ENCODE measurements around the gene CFAP90.
A peak's percentile ranks its signal among the peaks of the same experiment; 100 is the strongest.

The CFAP90 gene

DNA sequence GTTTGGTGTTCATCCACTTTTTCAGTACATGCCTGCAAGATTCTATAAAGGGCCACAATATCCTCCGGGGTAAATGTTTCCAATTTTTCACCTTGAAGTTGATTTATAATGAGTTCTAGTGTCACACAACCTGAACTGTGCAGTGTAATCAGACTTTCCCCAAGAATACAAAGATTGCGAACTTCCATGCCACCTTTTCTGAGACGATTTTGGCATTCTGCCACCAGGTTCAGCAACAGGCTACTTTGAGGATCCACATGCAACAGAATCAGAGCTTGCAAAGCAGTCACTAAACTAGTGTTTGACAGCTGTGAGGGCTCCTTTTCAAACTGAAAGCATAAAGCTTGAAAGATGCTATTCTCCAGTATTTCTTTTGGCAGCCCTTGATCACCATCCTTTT lies 16.3 kb upstream of the CFAP90 start:
- no peak for DNase-seq

- no peak for DNase-seq
These were observed 15.3 kb upstream of the CFAP90 start for GRCh38 chr5:7866196-7866595.

GRCh38 chr5:7857926-7858632 lies 7.1 kb upstream of the CFAP90 start:
- DNase-seq: no peak

DNA sequence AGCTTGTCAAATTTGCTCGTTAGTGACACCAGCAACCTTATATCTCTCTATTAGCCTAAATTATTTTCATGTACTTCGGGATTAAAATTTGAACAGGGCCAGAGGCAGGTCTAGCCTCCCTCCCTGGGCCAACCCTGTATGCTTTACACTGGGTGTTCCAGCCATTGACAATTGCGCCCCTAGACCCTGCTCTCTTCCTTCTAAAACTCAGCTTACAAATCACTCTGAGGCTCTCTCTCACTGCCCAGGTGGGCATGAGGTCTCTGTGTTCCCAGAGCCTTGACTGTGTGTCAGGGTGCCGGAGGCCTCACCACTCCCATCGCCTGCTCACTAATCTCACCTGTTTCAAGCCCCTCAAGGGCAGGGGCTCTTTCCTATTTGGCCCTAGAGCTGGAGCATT lies 6.4 kb upstream of the CFAP90 start:
- DNase-seq: no peak

- DNase-seq: peak; percentile 46
These were observed 5.9 kb upstream of the CFAP90 start for GRCh38 chr5:7856855-7857254.

GRCh38 chr5:7855611-7856010 lies 4.7 kb upstream of the CFAP90 start:
- no peak for DNase-seq

GRCh38 chr5:7852988-7853387 lies 2.1 kb upstream of the CFAP90 start:
- DNase-seq: no peak

- DNase-seq: no peak
These were observed 1.6 kb upstream of the CFAP90 start for GRCh38 chr5:7852542-7852941.

DNA sequence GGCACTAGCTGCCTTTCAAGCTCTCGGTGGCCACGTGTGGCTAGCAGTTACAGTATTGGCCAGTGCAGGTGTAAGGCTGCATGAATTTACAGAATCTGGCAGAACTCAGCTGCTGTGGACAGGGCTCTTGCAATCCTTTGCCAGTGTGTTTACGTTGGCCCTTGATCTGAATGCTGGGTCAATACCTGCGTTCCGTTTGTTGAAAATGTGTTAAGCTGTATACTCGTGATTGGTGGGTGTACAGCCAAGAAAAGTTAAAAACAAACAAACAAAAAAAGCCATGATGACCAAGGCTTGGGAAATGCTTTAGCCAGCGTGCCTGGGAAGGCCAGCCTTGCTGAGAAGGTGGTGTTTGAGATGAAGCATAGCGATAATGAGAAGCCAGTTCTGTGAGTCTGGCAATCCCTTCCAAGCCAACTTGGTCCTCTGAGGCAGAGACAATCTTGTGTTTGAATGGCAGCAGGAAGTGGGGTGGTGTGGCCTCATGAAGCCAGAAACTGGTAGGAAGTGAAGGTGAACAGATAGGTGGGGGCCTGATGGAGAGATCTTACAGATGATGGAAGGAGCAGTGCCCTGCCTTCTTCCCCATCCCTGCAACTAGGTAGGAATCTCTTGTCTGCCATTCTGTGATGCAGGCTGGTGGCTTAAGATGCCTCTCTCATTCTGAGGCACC lies 820 bp upstream of the CFAP90 start:
- no peak for DNase-seq

- no peak for DNase-seq
These were observed 283 bp upstream of the CFAP90 start for GRCh38 chr5:7851240-7851592.

DNA sequence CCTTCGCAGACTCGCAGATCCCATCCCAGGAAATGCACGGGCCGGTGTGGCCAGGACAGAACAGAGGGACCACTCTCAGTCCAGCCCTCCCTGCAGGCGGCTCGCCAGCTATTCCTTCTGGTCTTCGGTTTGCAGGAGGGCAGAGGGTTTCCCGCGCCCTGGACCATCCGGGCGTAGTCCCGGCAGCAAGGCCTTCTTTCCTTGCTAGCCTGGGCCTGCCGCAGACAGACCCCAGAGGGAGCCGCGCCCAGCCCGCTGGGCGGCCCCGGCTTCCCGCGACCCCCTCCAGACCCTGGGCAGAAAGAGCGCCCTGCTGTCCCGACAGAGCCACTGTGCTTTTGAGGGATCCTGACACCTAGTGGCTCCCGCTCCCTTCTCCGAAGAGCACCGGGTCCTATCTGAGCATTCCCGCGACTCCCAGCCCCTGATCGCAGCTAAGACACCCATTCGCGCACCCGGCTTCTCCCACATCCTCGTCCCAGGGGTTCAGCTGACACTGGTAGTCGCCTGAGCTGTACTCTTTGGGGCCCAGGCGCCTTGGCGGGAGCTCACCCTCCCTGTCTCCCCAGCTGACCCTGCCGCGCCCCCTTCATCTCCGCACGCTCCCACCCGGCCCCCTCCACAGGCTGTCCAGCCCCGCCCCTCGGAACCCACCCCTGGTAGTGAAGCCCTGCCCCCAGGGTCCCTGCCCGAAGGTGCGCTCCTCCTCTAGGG lies 1.1 kb downstream of the CFAP90 start:
- DNase-seq: no peak

GRCh38 chr5:7848296-7848695 lies 2.6 kb downstream of the CFAP90 start:
- no peak for DNase-seq

DNA sequence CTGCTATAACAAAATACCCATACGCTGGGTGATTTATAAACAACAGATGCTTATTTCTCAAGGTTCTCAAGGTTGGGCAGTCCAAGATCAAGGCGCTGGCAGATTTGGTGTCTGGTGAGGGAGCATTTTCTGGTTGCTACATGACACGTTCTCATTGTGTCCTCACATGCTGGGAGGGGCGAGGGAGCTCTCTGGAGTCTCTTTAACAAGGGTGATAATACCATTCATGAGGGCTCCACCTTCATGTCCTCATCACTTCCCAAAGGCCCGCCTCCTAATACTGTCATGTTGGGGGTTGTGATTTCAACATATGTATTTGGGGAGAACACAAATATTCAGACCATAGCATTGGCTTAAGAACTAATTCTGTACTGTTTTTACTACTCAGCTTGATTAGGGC lies 4.6 kb downstream of the CFAP90 start:
- no peak for DNase-seq

DNA sequence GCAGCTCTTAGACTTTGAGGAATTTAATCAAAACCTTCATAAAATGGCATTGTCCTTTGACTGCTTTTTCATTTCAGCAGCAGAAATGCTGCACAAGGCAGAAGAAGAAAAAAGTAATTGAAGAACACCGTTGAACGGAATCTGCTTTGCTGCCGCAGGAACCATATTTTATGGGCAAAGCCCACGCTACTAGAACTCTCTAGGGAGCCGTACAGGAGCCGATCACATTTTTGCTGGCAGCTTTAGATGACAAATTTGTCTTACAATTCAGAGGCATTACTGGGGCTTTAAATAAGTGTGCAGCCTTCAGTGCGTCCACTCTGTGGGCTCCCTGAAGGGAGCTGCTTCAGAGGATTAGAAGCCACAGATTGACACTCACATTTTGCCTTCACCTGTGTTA lies 5.4 kb downstream of the CFAP90 start:
- no peak for DNase-seq

DNA sequence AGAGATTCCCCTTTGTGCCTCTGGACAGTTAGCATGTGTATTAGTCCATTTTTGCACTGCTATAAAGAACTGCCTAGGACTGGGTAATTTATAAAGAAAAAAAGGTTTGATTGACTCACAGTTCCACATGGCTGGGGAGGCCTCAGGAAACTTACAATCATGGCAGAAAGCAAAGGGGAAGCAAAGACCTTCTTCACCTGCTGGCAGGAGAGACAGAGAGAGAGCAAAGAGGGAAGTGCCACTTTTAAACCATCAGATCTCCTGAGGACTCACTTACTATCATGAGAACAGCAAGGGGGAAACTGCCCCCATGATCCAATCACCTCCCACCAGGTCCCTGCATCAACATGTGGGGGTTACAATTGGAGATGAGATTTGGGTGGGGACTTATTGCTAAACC lies 6.0 kb downstream of the CFAP90 start:
- no peak for DNase-seq

- DNase-seq: no peak
These were observed 8.4 kb downstream of the CFAP90 start for GRCh38 chr5:7842531-7842930.

GRCh38 chr5:7837403-7837802 lies 13.5 kb downstream of the CFAP90 start:
- no peak for DNase-seq

DNA sequence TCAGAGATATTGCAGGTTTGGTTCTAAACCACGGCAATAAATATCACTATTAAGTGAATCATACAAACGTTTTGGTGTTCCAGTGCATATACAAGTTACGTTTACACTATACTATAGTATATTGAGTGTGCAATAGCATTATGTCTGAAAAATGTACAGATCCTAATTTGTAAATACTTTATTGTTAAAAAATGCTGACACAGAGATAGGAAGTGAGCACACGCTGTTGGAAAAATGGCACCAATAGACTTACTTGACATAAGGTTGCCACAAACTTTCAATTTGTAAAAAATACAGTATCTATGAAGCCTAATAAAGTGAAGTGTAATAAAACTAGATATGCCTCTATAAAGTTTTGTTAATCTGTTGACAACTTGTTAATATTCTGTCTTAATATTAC lies 16.0 kb downstream of the CFAP90 start:
- DNase-seq: no peak

DNA sequence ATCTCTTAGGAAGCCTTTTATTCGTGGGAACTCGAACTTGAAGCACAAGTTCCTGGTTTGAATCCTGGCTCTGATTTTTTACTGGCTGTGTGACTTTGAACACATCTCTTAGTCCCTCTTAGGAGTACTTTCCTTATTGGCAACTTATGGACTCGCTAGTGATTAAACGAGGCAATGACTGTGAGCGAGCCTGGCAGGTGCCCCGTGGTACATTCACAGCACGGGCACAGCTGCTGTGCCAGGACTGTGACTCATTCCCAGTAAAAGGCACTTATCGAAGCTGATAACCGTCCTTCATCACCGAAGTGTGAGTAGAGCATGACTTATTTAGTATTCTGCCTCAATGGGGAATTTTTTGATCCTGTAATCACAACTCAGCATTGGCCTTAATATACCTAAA lies 22.7 kb downstream of the CFAP90 start:
- DNase-seq: no peak

GRCh38 chr5:7827610-7828009 lies 23.3 kb downstream of the CFAP90 start:
- no peak for DNase-seq

DNA sequence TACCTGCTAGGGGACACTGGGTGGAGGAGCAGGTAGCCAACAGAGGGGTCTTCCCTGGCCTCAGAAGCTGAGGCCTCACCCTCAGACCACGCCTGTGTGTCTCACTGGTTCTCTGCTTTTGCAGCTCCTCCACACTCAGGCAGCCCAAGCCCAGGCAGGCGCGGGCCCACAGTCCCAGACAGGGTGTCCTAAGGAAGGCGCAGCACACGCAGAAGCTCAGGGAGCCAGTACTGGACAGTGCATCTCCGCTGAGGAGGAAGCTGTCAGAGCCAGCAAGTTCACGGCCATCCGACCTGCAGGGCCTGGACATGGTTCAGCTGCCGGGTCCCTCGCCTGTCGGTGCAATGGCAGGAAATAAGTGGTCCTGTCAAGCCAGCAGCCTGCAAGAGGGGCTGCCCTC lies 25.3 kb downstream of the CFAP90 start:
- no peak for DNase-seq

GRCh38 chr5:7824995-7825394 lies 25.9 kb downstream of the CFAP90 start:
- DNase-seq: no peak

DNA sequence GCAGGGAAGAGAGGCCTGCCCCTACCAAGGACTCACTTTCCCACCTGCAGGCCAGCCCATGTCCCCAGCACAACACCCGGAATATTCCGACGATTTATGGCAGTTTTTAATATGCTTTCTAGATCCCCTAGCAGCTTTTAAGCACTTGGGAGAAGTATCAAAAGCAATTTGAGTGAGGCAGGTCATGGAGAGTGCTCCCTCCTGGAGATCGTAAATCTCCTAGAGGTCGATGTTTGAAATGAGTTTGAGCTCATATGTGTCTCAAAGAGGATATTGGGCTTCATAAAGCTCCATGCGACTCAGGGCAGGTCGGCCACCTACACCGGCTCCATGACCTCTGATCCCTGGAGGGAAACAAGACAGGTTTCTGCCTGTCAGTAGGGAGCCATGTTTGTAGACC lies 27.3 kb downstream of the CFAP90 start:
- no peak for DNase-seq

- no peak for DNase-seq
These were observed 28.5 kb downstream of the CFAP90 start for GRCh38 chr5:7822449-7822848.

- DNase-seq: no peak
These were observed 34.4 kb downstream of the CFAP90 start for GRCh38 chr5:7816535-7816901.

Measured in suppressor macrophage treated with lipopolysaccharide for 4 hours (primary cell).